Right lobe of liver (tissue), 6 donors: Measurements from ENCODE around the gene IGSF21. TPM values are rescaled to one million over a fixed set of nuclear protein-coding genes. Genes with fewer than 3 reads are reported as not detected.

Experiments
- ATAC-seq, 4 donors: fragments of 200-7000 bp; cut with Tn5 transposase; one replicate each; pipeline ENCODE4 v1.9.1; 2020; ENCODE audit warnings: mild to moderate bottlenecking in 4 of 4, moderate library complexity in 4 of 4
- DNase-seq, 3 donors: peaks; one replicate each; pipeline ENCODE4 v3.0.0-alpha.2; 2020
- H3K27ac ChIP-seq, 3 donors: fragments of 200-600 bp; one replicate each; pipeline ENCODE4 v1.8.0; 2022
- H3K27me3 ChIP-seq, 2 donors: fragments of 200-600 bp; one replicate each; pipeline ENCODE4 v1.8.0; 2022
- H3K36me3 ChIP-seq, 4 donors: fragments of 200-600 bp; sonication (generic) in 1 of 4; one replicate each; pipeline versions ENCODE4 v1.5.1 to v1.8.0; 2017 to 2022; ENCODE audit warnings: control low read depth in 1 of 4
- H3K4me1 ChIP-seq, 4 donors: fragments of 200-600 bp; sonication (generic) in 1 of 4; one replicate each; pipeline versions ENCODE4 v1.5.1 to v1.8.0; 2017 to 2022; ENCODE audit warnings: control low read depth in 1 of 4
- H3K4me3 ChIP-seq, 3 donors: fragments of 200-600 bp; one replicate each; pipeline ENCODE4 v1.8.0; 2022
- H3K9me3 ChIP-seq, 4 donors: fragments of 200-600 bp; sonication (generic) in 1 of 4; one replicate each; pipeline versions ENCODE4 v1.5.1 to v1.8.0; 2017 to 2022; ENCODE audit warnings: control low read depth in 1 of 4
- POLR2A ChIP-seq: fragments of 450-650 bp; IDR thresholded peaks from one replicate; pipeline ENCODE4 v1.6.1; 2017; ENCODE audit warnings: antibody characterized with exemption, mild to moderate bottlenecking
- WGBS: methylation state at CpG from one replicate; pipeline ENCODE4 v1.1.6; 2018; ENCODE audit warnings: low coverage, low lambda C conversion rate; ENCODE audit not compliant: insufficient coverage; ENCODE audit errors: missing lambda C conversion rate; 5-methylcytosine and 5-hydroxymethylcytosine counted together
- intact Hi-C, 2 donors: fragments of 100-400 bp; cut with DNase I; formaldehyde crosslinking; loops; one replicate each; pipeline versions ENCODE4 v1.11.2 to v1.14.1; 2022
- total RNA-seq, 6 experiments: library from RNA; depleted of rRNA in 2 of 6; stranded (reverse); fragments of >200 nt in 2 of 6; fragmentation: NEBNext Ultra II Directional in 3 of 6; extraction: Animal tissue kit (Norgen Biotek cat#: 25700) in 3 of 6; gene quantifications; one replicate each; pipeline versions ENCODE4 v1.1.0 to v1.2.4, GENCODE V29; 2016 to 2023
- TF ChIP-seq, protein P1 (sequence below), 4 donors: fragments of 200-600 bp in 3 of 4; fragments of 450-650 bp in 1 of 4; IDR thresholded peaks; one replicate each; pipeline versions ENCODE4 v1.5.1 to v1.8.0; 2016 to 2022; ENCODE audit warnings: antibody characterized with exemption in 4 of 4, mild to moderate bottlenecking in 2 of 4
- donor health status: DM: no; HTN: yes; CAD: no.
- donor health status: DM: no; HTN: no; CAD: no.
- donor health status: DM: no; HTN: no; CAD: no.
- donor health status: DM: no; HTN: yes; CAD: no.
- donor health status: DM: no; HTN: yes; CAD: no.

IGSF21 gene
- total RNA-seq, 6 experiments from 2014 or later, result 0.34 to 2.0 (median 0.71) TPM

DNA sequence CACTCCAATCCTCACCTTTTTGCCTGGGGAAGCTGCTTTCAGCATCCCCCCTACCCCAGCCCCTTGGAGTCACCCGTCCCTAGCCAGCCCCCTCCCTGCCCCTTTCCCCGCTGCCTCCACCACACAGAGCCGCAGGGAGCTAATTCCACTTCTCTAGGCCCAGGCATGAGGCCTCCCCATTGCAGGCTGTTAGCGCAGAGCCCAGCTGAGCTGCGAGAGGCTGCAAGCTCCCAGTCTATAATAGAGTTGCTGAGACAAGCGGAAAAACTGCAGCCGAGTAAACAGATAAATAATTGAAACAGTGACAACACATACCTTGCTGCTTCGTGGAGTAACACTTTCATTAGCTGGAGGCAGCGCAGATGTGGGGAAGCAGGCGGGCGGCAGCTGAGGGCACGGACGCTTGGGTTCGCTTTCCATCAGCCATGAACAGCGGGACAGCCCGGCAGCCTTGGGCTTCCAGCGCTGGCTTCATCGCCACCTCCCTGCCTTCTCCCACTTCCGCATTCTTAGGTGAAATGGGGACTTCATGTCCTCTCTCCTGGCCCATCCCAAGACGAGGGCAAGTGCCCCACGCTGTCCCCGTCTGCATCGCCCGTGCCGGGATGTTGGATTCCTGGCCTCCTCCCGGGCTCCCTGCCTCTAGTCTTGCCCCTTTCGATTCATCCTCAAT is 183.3 kb downstream of the IGSF21 start:
- Histone ChIP-seq H3K27me3 (no peaks in the 10 kb centered on the region), H3K27ac (no peak overlapping the region), H3K36me3 (no peaks in the 10 kb centered on the region), H3K9me3 (no peaks in the 10 kb centered on the region), H3K4me1 (no peaks in the 10 kb centered on the region), H3K4me3 (no peak overlapping the region)
- ATAC-seq (no peak), DNase-seq (no peak)
- intact Hi-C loops, result no loop called here
- TF ChIP-seq, protein P1, sequence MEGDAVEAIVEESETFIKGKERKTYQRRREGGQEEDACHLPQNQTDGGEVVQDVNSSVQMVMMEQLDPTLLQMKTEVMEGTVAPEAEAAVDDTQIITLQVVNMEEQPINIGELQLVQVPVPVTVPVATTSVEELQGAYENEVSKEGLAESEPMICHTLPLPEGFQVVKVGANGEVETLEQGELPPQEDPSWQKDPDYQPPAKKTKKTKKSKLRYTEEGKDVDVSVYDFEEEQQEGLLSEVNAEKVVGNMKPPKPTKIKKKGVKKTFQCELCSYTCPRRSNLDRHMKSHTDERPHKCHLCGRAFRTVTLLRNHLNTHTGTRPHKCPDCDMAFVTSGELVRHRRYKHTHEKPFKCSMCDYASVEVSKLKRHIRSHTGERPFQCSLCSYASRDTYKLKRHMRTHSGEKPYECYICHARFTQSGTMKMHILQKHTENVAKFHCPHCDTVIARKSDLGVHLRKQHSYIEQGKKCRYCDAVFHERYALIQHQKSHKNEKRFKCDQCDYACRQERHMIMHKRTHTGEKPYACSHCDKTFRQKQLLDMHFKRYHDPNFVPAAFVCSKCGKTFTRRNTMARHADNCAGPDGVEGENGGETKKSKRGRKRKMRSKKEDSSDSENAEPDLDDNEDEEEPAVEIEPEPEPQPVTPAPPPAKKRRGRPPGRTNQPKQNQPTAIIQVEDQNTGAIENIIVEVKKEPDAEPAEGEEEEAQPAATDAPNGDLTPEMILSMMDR (IDR thresholded peaks at IDR 0.05), result no peak
- no peak for TF ChIP-seq POLR2A
- 50% methylated on average over 17 of the region's 27 CpGs for WGBS

DNA sequence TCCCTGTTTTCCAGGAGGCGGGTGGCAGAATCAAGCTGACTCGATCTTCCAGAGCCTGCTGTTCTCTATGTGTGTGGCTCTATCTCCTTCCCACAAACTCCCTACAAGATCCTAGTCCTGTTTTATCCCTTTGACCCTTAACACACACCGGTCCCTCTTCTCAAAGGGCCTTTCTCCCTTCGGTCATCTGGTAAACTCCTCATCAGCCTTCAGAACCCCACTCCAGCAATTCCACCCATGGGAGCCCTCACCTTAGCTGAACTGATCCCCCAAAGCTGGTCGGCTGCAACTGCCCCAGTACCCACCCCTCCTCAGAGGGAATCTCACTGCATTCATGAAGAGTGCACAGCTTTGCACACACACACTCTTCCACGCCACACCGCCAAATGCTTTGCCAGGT is 184.9 kb downstream of the IGSF21 start:
- Histone ChIP-seq H3K36me3 (no peaks in the 10 kb centered on the region), H3K27me3 (no peaks in the 10 kb centered on the region), H3K27ac (no peak overlapping the region), H3K4me1 (no peaks in the 10 kb centered on the region), H3K4me3 (no peak overlapping the region), H3K9me3 (no peaks in the 10 kb centered on the region)
- WGBS, result 71% methylated on average over 4 of the region's 7 CpGs
- TF ChIP-seq, protein P1 (IDR thresholded peaks at IDR 0.05), result no peak
- TF ChIP-seq POLR2A, result no peak
- DNase-seq (no peak), ATAC-seq (no peak)
- intact Hi-C loops, result no loop called here

DNA sequence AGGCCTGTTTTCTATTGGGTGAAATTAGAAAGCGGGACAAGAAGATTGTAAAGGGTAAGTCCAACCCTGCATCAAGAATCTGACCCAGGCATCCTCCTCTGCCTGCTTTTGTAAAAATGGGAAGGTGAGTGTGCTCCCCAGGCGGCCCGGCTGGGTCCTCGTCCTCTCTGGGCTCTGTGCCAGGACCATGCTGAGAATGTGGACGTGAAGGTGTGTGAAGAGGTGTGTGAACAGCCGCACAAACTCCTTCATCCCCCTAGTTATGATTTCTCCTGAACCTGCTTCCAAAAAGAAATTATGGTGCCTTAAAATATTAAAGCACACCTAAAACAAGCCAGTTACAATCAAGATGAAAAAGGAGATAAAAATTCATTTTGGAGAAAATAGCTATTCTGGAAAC is 185.7 kb downstream of the IGSF21 start:
- Histone ChIP-seq H3K27me3 (no peaks in the 10 kb centered on the region), H3K4me1 (no peaks in the 10 kb centered on the region), H3K27ac (no peak overlapping the region), H3K4me3 (no peak overlapping the region), H3K9me3 (no peaks in the 10 kb centered on the region), H3K36me3 (no peaks in the 10 kb centered on the region)
- WGBS, result 47% methylated on average over 5 of the region's 6 CpGs
- ATAC-seq (no peak), DNase-seq (no peak)
- intact Hi-C loops, result no loop called here
- TF ChIP-seq POLR2A, result no peak
- TF ChIP-seq, protein P1 (IDR thresholded peaks at IDR 0.05), result no peak

DNA sequence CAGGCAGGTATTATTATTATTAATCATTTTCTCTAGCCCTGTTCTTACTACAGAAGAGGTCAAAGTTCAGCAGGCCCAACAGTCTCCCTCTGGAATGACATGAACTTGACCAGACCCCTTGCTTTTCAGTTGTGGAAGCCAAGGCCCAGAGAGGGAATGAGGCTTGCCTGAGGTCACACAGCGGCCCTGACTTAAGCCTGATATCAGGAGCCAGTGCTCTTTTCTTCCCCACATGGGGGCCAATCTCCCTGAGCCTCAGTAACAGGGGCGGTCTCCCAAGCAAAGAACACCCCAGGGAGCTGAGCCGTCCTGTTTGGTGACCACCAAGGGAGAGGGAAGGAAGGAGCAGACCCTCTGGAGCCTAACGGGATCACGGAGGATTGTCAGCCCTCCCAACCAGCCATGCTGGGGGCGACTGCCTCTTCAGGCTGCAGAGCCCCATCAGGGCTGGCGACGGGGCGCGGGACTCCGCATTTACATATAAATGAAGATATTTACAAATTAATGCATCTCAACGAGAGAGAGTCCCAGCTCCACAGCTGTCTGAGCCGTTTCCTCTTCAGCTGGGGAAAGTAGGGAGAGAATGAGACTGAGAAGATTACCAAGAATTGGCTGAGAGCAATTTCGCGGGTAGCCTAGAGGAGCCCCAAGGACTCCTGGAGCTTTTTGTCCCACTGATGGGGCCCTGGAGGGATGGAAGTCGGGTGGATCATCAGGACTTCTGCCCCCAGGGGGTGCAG is 187.0 kb downstream of the IGSF21 start:
- no peak overlapping the region for H3K27ac ChIP-seq
- H3K9me3 ChIP-seq, result no peaks in the 10 kb centered on the region
- TF ChIP-seq, protein P1 (IDR thresholded peaks at IDR 0.05), result no peak
- TF ChIP-seq POLR2A, result no peak
- no peak for DNase-seq
- intact Hi-C loops, result loop anchor here in 1 of 2 donors (5.0 kb wide), 1 partner anchor 278 kb away; no protein-coding TSS in a partner anchor
- no peaks in the 10 kb centered on the region for H3K4me1 ChIP-seq
- 34% methylated on average over 12 of the region's 16 CpGs for WGBS
- no peaks in the 10 kb centered on the region for H3K36me3 ChIP-seq
- ATAC-seq, result no peak
- H3K4me3 ChIP-seq, result no peak overlapping the region
- H3K27me3 ChIP-seq, result no peaks in the 10 kb centered on the region
